Left ventricle myocardium superior (tissue), 1 donor: ENCODE results near the gene COX5A. TPM values are rescaled to one million over a fixed set of nuclear protein-coding genes. Genes with fewer than 3 reads are reported as not detected.

ENCODE experiments used
- ATAC-seq: fragments of 200-7000 bp; cut with Tn5 transposase; one replicate; pipeline ENCODE4 v1.9.1; 2020; ENCODE audit warnings: mild to moderate bottlenecking, moderate library complexity
- DNase-seq: peaks from one replicate; pipeline ENCODE4 v3.0.0-alpha.2; 2020
- intact Hi-C: fragments of 100-400 bp; cut with micrococcal nuclease; formaldehyde crosslinking; loops from one replicate; pipeline ENCODE4 v1.11.0; 2022
- total RNA-seq: library from RNA; stranded (reverse); fragmentation: NEBNext Ultra II Directional; extraction: Animal tissue kit (Norgen Biotek cat#: 25700); gene quantifications from one replicate; pipeline ENCODE4 v1.2.1, GENCODE V29; 2021
- donor health status: DM: no; HTN: yes; CAD: no; lungs with severe emphysema.

COX5A gene
- total RNA-seq, 1 donor from 2014 or later: 1,577 TPM

- ATAC-seq: no peak
- DNase-seq: peak; percentile 0
- intact Hi-C loops: no loop called here
Observed at GRCh38 chr15:74884428-74885223, 53.2 kb downstream of the COX5A start.

- DNase-seq: no peak
- intact Hi-C loops: no loop called here
- no peak for ATAC-seq
Observed at GRCh38 chr15:74882528-74882927, 55.3 kb downstream of the COX5A start.

GRCh38 chr15:74878273-74878672, 59.6 kb downstream of the COX5A start:
- intact Hi-C loops: no loop called here
- ATAC-seq (no peak), DNase-seq (no peak)

GRCh38 chr15:74873756-74874424, 64.0 kb downstream of the COX5A start:
- DNase-seq: no peak
- intact Hi-C loops: no loop called here
- ATAC-seq: peak; percentile 16

GRCh38 chr15:74873036-74873755, 64.7 kb downstream of the COX5A start, which contains the start of gene SCAMP2:
SCAMP2 (minus strand) TSS chr15:74873365; CDS start chr15:74873255, 110 bp downstream.
- peak; percentile 95 for ATAC-seq
- intact Hi-C loops: no loop called here
- peak; percentile 95 for DNase-seq

GRCh38 chr15:74872702-74873035, 65.2 kb downstream of the COX5A start:
- intact Hi-C loops: no loop called here
- DNase-seq: no peak
- no peak for ATAC-seq

- ATAC-seq (no peak), DNase-seq (no peak)
- intact Hi-C loops: no loop called here
Observed at GRCh38 chr15:74870436-74871215, 67.2 kb downstream of the COX5A start.

Other genes starting within 250 kb of the COX5A start
- 16.1 TPM for gene EDC3, start 242.0 kb downstream of the COX5A start, total RNA-seq
- gene CYP1A1, start 212.5 kb downstream of the COX5A start, total RNA-seq: 0.45 TPM
- not detected for gene CYP1A2, start 189.2 kb downstream of the COX5A start, total RNA-seq
- gene CSK, start 156.0 kb downstream of the COX5A start, total RNA-seq: 45.8 TPM
- 23.5 TPM for gene LMAN1L, start 125.2 kb downstream of the COX5A start, total RNA-seq
- gene CPLX3, start 111.4 kb downstream of the COX5A start, total RNA-seq: 4.1 TPM
- gene ULK3, start 94.9 kb downstream of the COX5A start, total RNA-seq: 47.5 TPM
- gene SCAMP2, start 64.7 kb downstream of the COX5A start, total RNA-seq: 46.2 TPM
- 53.7 TPM for gene MPI, start 48.0 kb downstream of the COX5A start, total RNA-seq
- 110 TPM for gene FAM219B, start 31.2 kb downstream of the COX5A start, total RNA-seq
- gene RPP25, start 18.7 kb upstream of the COX5A start, total RNA-seq: 2.3 TPM
- gene SCAMP5, start 57.5 kb upstream of the COX5A start, total RNA-seq: 2.8 TPM
- gene PPCDC, start 85.5 kb upstream of the COX5A start, total RNA-seq: 5.1 TPM